ENCODE data around the gene GNAT3. TPM values are rescaled to one million over a fixed set of nuclear protein-coding genes. Genes with fewer than 3 reads are reported as not detected.

Gene GNAT3
- total RNA-seq, 4 donors from 2014 or later: 1.5 to 2.1 TPM; not detected in 2

DNA sequence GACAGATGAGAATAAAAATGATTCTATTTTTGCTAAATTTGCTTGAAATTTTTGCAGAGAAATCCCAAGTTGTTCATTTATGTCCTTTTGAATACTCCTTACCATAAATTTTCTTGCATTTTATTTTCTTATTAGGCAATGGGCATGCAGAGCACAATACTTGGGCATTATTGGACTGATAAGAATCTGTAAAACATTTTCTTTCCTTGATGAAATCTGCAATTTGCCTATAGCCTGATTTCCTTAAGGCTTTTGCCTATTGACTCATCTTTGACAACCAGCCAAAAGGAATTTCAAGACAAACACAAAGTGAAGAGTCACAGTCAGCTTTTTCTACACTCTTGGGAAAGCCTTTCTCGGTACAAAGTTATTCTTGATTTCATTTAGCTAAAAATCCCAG is 30.5 kb upstream of the GNAT3 start:
- no peak for DNase-seq
- no peaks in the 10 kb centered on the region for H3K36me3 ChIP-seq
- H3K4me1 ChIP-seq: no peaks in the 10 kb centered on the region
- H3K4me3 ChIP-seq: no peak overlapping the region
- no peak overlapping the region for H3K27ac ChIP-seq
- H3K27me3 ChIP-seq: no peaks in the 10 kb centered on the region
- TF ChIP-seq POLR2A (IDR thresholded peaks at IDR 0.05): no peak
- TF ChIP-seq, protein P1, sequence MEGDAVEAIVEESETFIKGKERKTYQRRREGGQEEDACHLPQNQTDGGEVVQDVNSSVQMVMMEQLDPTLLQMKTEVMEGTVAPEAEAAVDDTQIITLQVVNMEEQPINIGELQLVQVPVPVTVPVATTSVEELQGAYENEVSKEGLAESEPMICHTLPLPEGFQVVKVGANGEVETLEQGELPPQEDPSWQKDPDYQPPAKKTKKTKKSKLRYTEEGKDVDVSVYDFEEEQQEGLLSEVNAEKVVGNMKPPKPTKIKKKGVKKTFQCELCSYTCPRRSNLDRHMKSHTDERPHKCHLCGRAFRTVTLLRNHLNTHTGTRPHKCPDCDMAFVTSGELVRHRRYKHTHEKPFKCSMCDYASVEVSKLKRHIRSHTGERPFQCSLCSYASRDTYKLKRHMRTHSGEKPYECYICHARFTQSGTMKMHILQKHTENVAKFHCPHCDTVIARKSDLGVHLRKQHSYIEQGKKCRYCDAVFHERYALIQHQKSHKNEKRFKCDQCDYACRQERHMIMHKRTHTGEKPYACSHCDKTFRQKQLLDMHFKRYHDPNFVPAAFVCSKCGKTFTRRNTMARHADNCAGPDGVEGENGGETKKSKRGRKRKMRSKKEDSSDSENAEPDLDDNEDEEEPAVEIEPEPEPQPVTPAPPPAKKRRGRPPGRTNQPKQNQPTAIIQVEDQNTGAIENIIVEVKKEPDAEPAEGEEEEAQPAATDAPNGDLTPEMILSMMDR (IDR thresholded peaks at IDR 0.05): no peak
- H3K9me3 ChIP-seq: no peaks in the 10 kb centered on the region

- Histone ChIP-seq H3K27me3 (no peaks in the 10 kb centered on the region), H3K4me3 (no peak overlapping the region), H3K27ac (no peak overlapping the region), H3K9me3 (no peaks in the 10 kb centered on the region), H3K36me3 (no peaks in the 10 kb centered on the region), H3K4me1 (no peaks in the 10 kb centered on the region)
- TF ChIP-seq, protein P1 (IDR thresholded peaks at IDR 0.05): no peak
- no peak for TF ChIP-seq POLR2A (IDR thresholded peaks at IDR 0.05)
- no peak for DNase-seq
Observed at GRCh38 chr7:80540836-80541235, 29.0 kb upstream of the GNAT3 start.

DNA sequence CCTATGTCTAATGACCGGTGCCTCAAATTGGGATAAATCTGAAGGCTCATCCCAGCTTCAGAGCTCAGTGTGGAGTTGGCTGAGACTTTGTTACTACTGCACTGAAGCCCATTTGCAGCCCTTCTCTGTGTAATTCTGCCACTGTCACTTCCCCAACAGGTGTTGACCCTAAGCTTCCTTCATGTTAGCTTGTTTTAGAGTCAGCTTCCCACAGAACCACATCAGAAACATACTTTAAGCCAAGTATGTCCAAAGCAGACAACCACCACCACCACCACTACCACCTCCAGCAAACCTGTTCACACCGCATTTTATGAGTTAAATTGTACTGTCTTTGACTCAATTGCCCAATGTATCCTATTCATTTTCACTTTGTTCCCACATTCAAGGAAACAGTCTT is 25.2 kb upstream of the GNAT3 start:
- H3K4me1 ChIP-seq: no peaks in the 10 kb centered on the region
- H3K4me3 ChIP-seq: no peak overlapping the region
- H3K9me3 ChIP-seq: no peaks in the 10 kb centered on the region
- no peaks in the 10 kb centered on the region for H3K36me3 ChIP-seq
- no peak for TF ChIP-seq POLR2A (IDR thresholded peaks at IDR 0.05)
- TF ChIP-seq, protein P1 (IDR thresholded peaks at IDR 0.05): no peak
- DNase-seq: no peak
- no peak overlapping the region for H3K27ac ChIP-seq
- no peaks in the 10 kb centered on the region for H3K27me3 ChIP-seq

GRCh38 chr7:80536426-80536825 is 24.6 kb upstream of the GNAT3 start:
- Histone ChIP-seq H3K4me1 (no peaks in the 10 kb centered on the region), H3K4me3 (no peak overlapping the region)
- TF ChIP-seq, protein P1 (IDR thresholded peaks at IDR 0.05): no peak
- TF ChIP-seq POLR2A (IDR thresholded peaks at IDR 0.05): no peak

GRCh38 chr7:80533287-80533686 is 21.4 kb upstream of the GNAT3 start:
- no peaks in the 10 kb centered on the region for H3K27me3 ChIP-seq
- H3K4me3 ChIP-seq: no peak overlapping the region
- no peaks in the 10 kb centered on the region for H3K4me1 ChIP-seq
- H3K36me3 ChIP-seq: no peaks in the 10 kb centered on the region
- TF ChIP-seq POLR2A (IDR thresholded peaks at IDR 0.05): no peak
- TF ChIP-seq, protein P1 (IDR thresholded peaks at IDR 0.05): no peak
- DNase-seq: no peak
- H3K27ac ChIP-seq: no peak overlapping the region
- no peaks in the 10 kb centered on the region for H3K9me3 ChIP-seq

More at GRCh38 chr7:80536426-80536825, 24.6 kb upstream of the GNAT3 start:
- H3K27me3 ChIP-seq: no peaks in the 10 kb centered on the region
- H3K36me3 ChIP-seq: no peaks in the 10 kb centered on the region
- no peaks in the 10 kb centered on the region for H3K9me3 ChIP-seq
- no peak overlapping the region for H3K27ac ChIP-seq
- no peak for DNase-seq

DNA sequence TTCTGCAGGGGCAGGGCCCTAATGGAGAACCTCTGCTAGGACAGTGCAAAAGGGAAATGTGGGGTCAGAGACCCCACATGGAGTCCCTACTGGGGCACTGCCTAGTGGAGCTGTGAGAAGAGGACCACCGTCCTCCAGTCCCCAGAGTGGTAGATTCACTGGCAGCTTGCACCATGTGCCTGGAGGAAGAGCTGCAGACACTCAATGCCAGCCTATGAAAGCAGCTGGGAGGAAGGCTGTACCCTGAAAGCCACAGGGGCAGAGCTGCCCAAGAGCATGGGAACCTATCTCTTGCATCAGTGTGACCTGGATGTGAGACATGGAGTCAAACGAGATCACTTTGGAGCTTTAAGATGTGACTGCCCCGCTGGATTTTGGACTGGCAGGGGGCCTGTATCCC is 20.3 kb upstream of the GNAT3 start:
- TF ChIP-seq, protein P1 (IDR thresholded peaks at IDR 0.05): no peak
- no peak for TF ChIP-seq POLR2A (IDR thresholded peaks at IDR 0.05)
- DNase-seq: no peak
- Histone ChIP-seq H3K4me1 (no peaks in the 10 kb centered on the region), H3K4me3 (no peak overlapping the region), H3K27me3 (no peaks in the 10 kb centered on the region), H3K9me3 (no peaks in the 10 kb centered on the region), H3K27ac (no peak overlapping the region), H3K36me3 (no peaks in the 10 kb centered on the region)

All from Peyer's patch (tissue), 4 donors.